ENCODE results near the gene SPA17. TPM values are rescaled to one million over a fixed set of nuclear protein-coding genes. Genes with fewer than 3 reads are reported as not detected.

SPA17 gene
- total and polyA plus RNA-seq, 7 donors = 2.3 to 23.8 (median 7.1) TPM

DNA sequence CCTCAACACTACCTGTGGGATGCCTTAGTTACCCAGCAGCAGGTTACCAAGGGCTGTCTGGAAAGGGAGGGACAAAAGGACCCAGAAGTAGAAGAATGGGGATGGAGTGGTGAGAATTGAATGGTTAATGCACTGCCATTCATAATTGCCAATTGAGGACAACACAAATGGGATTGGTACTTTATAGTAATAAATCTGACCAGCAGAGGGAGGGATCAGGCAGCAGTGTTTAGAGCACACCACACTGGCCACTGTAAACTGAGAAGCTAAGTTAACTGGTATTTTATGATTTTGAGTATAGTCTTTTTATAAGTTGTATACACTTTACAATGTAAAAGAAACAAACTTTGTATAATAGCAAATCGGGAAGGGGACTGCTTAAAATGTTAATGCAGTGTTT lies 40.3 kb upstream of the SPA17 start:
- no peak for DNase-seq
- H3K36me3 ChIP-seq = peaks cover 21 to 97% (median 44%) of the 10 kb centered on the region in 4 donors
- H3K4me1 ChIP-seq = no peaks in the 10 kb centered on the region
- TF ChIP-seq POLR2A (IDR thresholded peaks at IDR 0.05) (no peak), CTCF (IDR thresholded peaks at IDR 0.05) (no peak), POLR2AphosphoS5 (IDR thresholded peaks at IDR 0.05) (no peak), EP300 (IDR thresholded peaks at IDR 0.05) (no peak)
- intact Hi-C loops (cut with DNase I) = no loop called here
- H3K27me3 ChIP-seq = no peaks in the 10 kb centered on the region
- no peaks in the 10 kb centered on the region for H3K9me3 ChIP-seq
- WGBS, 2 donors = 55 to 74% methylated on average over 1 of the region's 1 CpG
- no peak overlapping the region for H3K27ac ChIP-seq
- H3K4me3 ChIP-seq = no peak overlapping the region

DNA sequence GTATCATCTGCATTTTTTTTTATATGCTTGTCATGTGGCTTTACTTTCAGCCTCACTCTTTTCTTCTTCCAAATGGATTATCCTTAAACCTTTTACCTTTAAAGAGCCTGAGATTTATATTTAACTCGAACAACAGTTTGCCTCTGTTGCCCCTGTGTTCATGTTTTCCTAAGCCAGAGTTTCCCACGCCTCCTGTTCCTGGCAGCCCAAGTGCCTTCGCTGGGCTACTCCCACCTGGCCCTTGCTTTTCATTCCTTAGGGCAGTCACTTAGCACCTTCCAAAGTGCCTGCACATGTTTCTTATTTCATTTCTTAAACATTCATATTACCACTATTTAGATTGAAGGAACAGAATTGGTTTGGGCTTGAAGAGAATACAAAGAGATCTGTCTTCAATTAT lies 37.8 kb upstream of the SPA17 start:
- H3K4me3 ChIP-seq = no peak overlapping the region

GRCh38 chr11:124638500-124638899 lies 35.2 kb upstream of the SPA17 start:
- intact Hi-C loops (cut with DNase I) = no loop called here
- Histone ChIP-seq H3K27ac (no peak overlapping the region), H3K36me3 (peaks cover 3 to 62% (median 14%) of the 10 kb centered on the region in 4 donors), H3K27me3 (no peaks in the 10 kb centered on the region), H3K4me3 (no peak overlapping the region), H3K4me1 (no peaks in the 10 kb centered on the region), H3K9me3 (no peaks in the 10 kb centered on the region)
- TF ChIP-seq POLR2AphosphoS5 (IDR thresholded peaks at IDR 0.05) (no peak), EP300 (IDR thresholded peaks at IDR 0.05) (no peak), POLR2A (IDR thresholded peaks at IDR 0.05) (no peak), CTCF (IDR thresholded peaks at IDR 0.05) (no peak)
- no peak for DNase-seq
- WGBS, 2 donors = 89 to 94% methylated on average over 3 of the region's 3 CpGs

More for the DNA sequence above, 37.8 kb upstream of the SPA17 start:
- Histone ChIP-seq H3K36me3 (peaks cover 9 to 87% (median 39%) of the 10 kb centered on the region in 4 donors), H3K4me1 (no peaks in the 10 kb centered on the region), H3K27ac (no peak overlapping the region), H3K9me3 (no peaks in the 10 kb centered on the region), H3K27me3 (no peaks in the 10 kb centered on the region)
- intact Hi-C loops (cut with DNase I) = no loop called here
- DNase-seq = no peak
- WGBS, 2 donors = 61 to 82% methylated on average over 3 of the region's 3 CpGs
- no peak for TF ChIP-seq CTCF (IDR thresholded peaks at IDR 0.05)
- no peak for TF ChIP-seq POLR2AphosphoS5 (IDR thresholded peaks at IDR 0.05)
- TF ChIP-seq POLR2A (IDR thresholded peaks at IDR 0.05) = no peak
- no peak for TF ChIP-seq EP300 (IDR thresholded peaks at IDR 0.05)

DNA sequence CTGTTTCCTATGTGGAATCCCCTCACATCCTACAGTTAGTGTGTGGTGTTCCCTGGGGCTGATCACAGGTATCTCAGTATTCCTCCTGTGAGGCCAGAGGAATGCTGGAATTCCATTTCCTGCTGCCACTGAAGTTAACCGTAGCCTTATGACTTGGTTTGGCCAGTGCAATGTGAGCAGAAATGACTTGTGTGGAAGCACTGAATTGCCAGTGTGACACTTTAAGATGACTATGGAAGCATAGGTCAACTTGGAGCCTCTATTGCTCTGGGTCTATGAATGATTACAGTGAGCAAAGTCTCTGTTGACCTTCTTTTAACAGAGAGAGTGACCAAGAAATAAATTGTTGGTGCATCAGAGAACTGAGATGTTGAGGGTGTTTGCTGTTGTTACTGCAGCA lies 34.5 kb upstream of the SPA17 start:
- peaks cover 3 to 55% (median 14%) of the 10 kb centered on the region in 4 donors for H3K36me3 ChIP-seq
- WGBS, 2 donors = 89 to 93% methylated on average over 1 of the region's 1 CpG
- no peaks in the 10 kb centered on the region for H3K27me3 ChIP-seq
- no peak for DNase-seq
- intact Hi-C loops (cut with DNase I) = no loop called here
- TF ChIP-seq CTCF (IDR thresholded peaks at IDR 0.05) = no peak
- no peak for TF ChIP-seq EP300 (IDR thresholded peaks at IDR 0.05)
- TF ChIP-seq POLR2AphosphoS5 (IDR thresholded peaks at IDR 0.05) = no peak
- no peak for TF ChIP-seq POLR2A (IDR thresholded peaks at IDR 0.05)
- H3K4me3 ChIP-seq = no peak overlapping the region
- H3K27ac ChIP-seq = no peak overlapping the region
- no peaks in the 10 kb centered on the region for H3K4me1 ChIP-seq
- H3K9me3 ChIP-seq = no peaks in the 10 kb centered on the region

DNA sequence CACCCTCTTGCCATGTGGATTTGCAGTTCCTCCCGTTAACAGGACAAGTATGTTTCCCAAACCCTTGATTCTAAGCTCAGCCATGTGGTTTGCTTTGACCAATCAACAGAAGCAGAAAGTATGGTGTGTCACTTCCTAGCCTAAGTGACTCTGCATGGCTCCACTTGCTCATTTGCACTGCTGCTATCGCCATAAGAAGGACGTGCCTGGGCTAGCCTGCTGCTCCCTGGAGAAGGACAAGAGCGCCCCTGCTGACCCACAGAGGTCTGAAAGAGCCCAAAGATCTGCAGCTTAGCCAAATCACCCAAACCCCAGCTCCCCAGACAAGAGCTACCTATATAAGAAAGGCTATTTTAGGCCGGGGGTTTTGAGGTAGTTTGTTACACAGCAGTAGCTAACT lies 33.0 kb upstream of the SPA17 start:
- Histone ChIP-seq H3K27ac (no peak overlapping the region), H3K4me3 (no peak overlapping the region), H3K9me3 (no peaks in the 10 kb centered on the region), H3K36me3 (peaks cover 0 to 40% (median 12%) of the 10 kb centered on the region in 4 donors), H3K27me3 (no peaks in the 10 kb centered on the region), H3K4me1 (peaks cover 0 to 4% (median 0%) of the 10 kb centered on the region in 4 donors)
- TF ChIP-seq EP300 (IDR thresholded peaks at IDR 0.05) (no peak), POLR2A (IDR thresholded peaks at IDR 0.05) (no peak), CTCF (IDR thresholded peaks at IDR 0.05) (no peak), POLR2AphosphoS5 (IDR thresholded peaks at IDR 0.05) (no peak)
- 94 to 96% methylated on average over 5 of the region's 5 CpGs for WGBS, 2 donors
- DNase-seq = no peak
- intact Hi-C loops (cut with DNase I) = no loop called here

Measured in sigmoid colon (tissue), 7 donors.